ENCODE results near the gene CFAP97D2.
"Not testable (repeated sequence)": the region's sequence is repeated elsewhere in the genome, so short reads cannot be mapped to it uniquely, and the experiment has no call there.

CFAP97D2 gene

GRCh38 chr13:114236227-114236626 lies 57.2 kb downstream of the CFAP97D2 start:
- Histone ChIP-seq H3K27me3 (no peaks in the 10 kb centered on the region), H3K36me3 (peaks cover 46 to 49% (median 47%) of the 10 kb centered on the region in 11 experiments), H3K9me3 (replicated peaks in 1 of 11) (no peaks in the 10 kb centered on the region), H3K4me3 (peak overlapping the region; percentile 72 to 97 (median 93); a peak in 18 of 20 replicates), H4K20me1 (peaks cover 0 to 39% (median 26%) of the 10 kb centered on the region in 11 experiments; a peak in 15 of 22 replicates), H3K4me1 (peaks cover 9 to 24% (median 16%) of the 10 kb centered on the region in 10 experiments), H3K9ac (peak overlapping the region; percentile 84 to 93 (median 91); a peak in 21 of 22 replicates), H3K27ac (no peak overlapping the region), H3K4me2 (peak overlapping the region; percentile 89 to 100 (median 93))
- TF ChIP-seq Cebpa-rat (IDR thresholded peaks at IDR 0.05) = 0 out of 22 replicates have a peak, but pooled peaks of 1 of the 11 experiments have one; percentile 8

GRCh38 chr13:114237415-114238112 lies 58.5 kb downstream of the CFAP97D2 start:
- Histone ChIP-seq H3K4me3 (no peak overlapping the region), H4K20me1 (peaks cover 0 to 47% (median 28%) of the 10 kb centered on the region in 11 experiments; a peak in 16 of 22 replicates), H3K27ac (no peak overlapping the region; a peak in 1 of 22 replicates), H3K4me1 (peaks cover 9 to 24% (median 16%) of the 10 kb centered on the region in 10 experiments), H3K36me3 (peaks cover 60 to 62% (median 61%) of the 10 kb centered on the region in 11 experiments), H3K27me3 (no peaks in the 10 kb centered on the region), H3K9me3 (replicated peaks in 1 of 11) (no peaks in the 10 kb centered on the region), H3K4me2 (peak overlapping the region in 4 of 11 experiments; percentile 16 to 100 (median 62); a peak in 6 of 22 replicates), H3K9ac (peak overlapping the region in 2 of 11 experiments; percentile 45 to 47; a peak in 6 of 22 replicates)
- no peak for TF ChIP-seq Cebpa-rat (IDR thresholded peaks at IDR 0.05)

GRCh38 chr13:114241918-114242317 lies 62.9 kb downstream of the CFAP97D2 start:
- Histone ChIP-seq H3K4me1 (peaks cover 0 to 10% (median 3%) of the 10 kb centered on the region in 10 experiments; a peak in 9 of 20 replicates), H3K9me3 (replicated peaks in 1 of 11) (no peaks in the 10 kb centered on the region), H3K27ac (no peak overlapping the region), H3K4me3 (no peak overlapping the region), H4K20me1 (peaks cover 0 to 64% (median 21%) of the 10 kb centered on the region in 11 experiments; a peak in 13 of 22 replicates), H3K9ac (no peak overlapping the region), H3K36me3 (peaks cover 99 to 100% (median 100%) of the 10 kb centered on the region in 11 experiments), H3K4me2 (no peak overlapping the region), H3K27me3 (no peaks in the 10 kb centered on the region)
- no peak for TF ChIP-seq Cebpa-rat (IDR thresholded peaks at IDR 0.05)

- no peak overlapping the region for H3K4me3 ChIP-seq
- no peaks in the 10 kb centered on the region for H3K27me3 ChIP-seq
- H3K9ac ChIP-seq = no peak overlapping the region
- no peaks in the 10 kb centered on the region for H3K9me3 ChIP-seq (replicated peaks in 1 of 11)
- H3K4me1 ChIP-seq = no peaks in the 10 kb centered on the region
- no peak overlapping the region for H3K27ac ChIP-seq
- H3K4me2 ChIP-seq = no peak overlapping the region
- peaks cover 0 to 54% (median 8%) of the 10 kb centered on the region in 11 experiments; a peak in 11 of 22 replicates for H4K20me1 ChIP-seq
- peaks cover 99 to 100% (median 100%) of the 10 kb centered on the region in 11 experiments for H3K36me3 ChIP-seq
- no peak for TF ChIP-seq Cebpa-rat (IDR thresholded peaks at IDR 0.05)
Measured at GRCh38 chr13:114243971-114244370, 64.9 kb downstream of the CFAP97D2 start.

- no peak overlapping the region for H3K27ac ChIP-seq
- H3K36me3 ChIP-seq = peaks cover 99 to 100% (median 100%) of the 10 kb centered on the region in 11 experiments
- peaks cover 0 to 50% (median 4%) of the 10 kb centered on the region in 11 experiments; a peak in 10 of 22 replicates for H4K20me1 ChIP-seq
Measured at GRCh38 chr13:114244637-114245036, 65.6 kb downstream of the CFAP97D2 start.

GRCh38 chr13:114248011-114248410 lies 69.0 kb downstream of the CFAP97D2 start:
- Histone ChIP-seq H3K27ac (no peak overlapping the region), H3K36me3 (peaks cover 99 to 100% (median 100%) of the 10 kb centered on the region in 11 experiments)

More at GRCh38 chr13:114244637-114245036, 65.6 kb downstream of the CFAP97D2 start:
- Histone ChIP-seq H3K4me2 (no peak overlapping the region), H3K4me3 (no peak overlapping the region), H3K4me1 (no peaks in the 10 kb centered on the region), H3K9me3 (replicated peaks in 1 of 11) (no peaks in the 10 kb centered on the region), H3K27me3 (no peaks in the 10 kb centered on the region), H3K9ac (no peak overlapping the region)
- TF ChIP-seq Cebpa-rat (IDR thresholded peaks at IDR 0.05) = no peak

GRCh38 chr13:114249077-114249476 lies 70.0 kb downstream of the CFAP97D2 start:
- no peak overlapping the region for H3K27ac ChIP-seq
- TF ChIP-seq Cebpa-rat (IDR thresholded peaks at IDR 0.05) = no peak
- no peaks in the 10 kb centered on the region for H3K9me3 ChIP-seq (replicated peaks in 1 of 11)
- no peaks in the 10 kb centered on the region for H3K27me3 ChIP-seq
- no peaks in the 10 kb centered on the region for H3K4me1 ChIP-seq
- no peak overlapping the region for H3K4me3 ChIP-seq
- peaks cover 0 to 21% (median 3%) of the 10 kb centered on the region in 11 experiments; a peak in 8 of 22 replicates for H4K20me1 ChIP-seq
- H3K36me3 ChIP-seq = peaks cover 98 to 100% (median 100%) of the 10 kb centered on the region in 11 experiments
- no peak overlapping the region for H3K4me2 ChIP-seq
- no peak overlapping the region for H3K9ac ChIP-seq

More at GRCh38 chr13:114248011-114248410, 69.0 kb downstream of the CFAP97D2 start:
- Histone ChIP-seq H3K9me3 (replicated peaks in 1 of 11) (no peaks in the 10 kb centered on the region), H4K20me1 (peaks cover 0 to 27% (median 4%) of the 10 kb centered on the region in 11 experiments; a peak in 8 of 22 replicates), H3K4me3 (no peak overlapping the region), H3K4me2 (no peak overlapping the region), H3K4me1 (no peaks in the 10 kb centered on the region), H3K9ac (no peak overlapping the region), H3K27me3 (no peaks in the 10 kb centered on the region)
- no peak for TF ChIP-seq Cebpa-rat (IDR thresholded peaks at IDR 0.05)

GRCh38 chr13:114251639-114252440 lies 72.8 kb downstream of the CFAP97D2 start:
- H3K27me3 ChIP-seq; H3K9me3 ChIP-seq (replicated peaks in 1 of 11); H3K4me2 ChIP-seq; H3K4me1 ChIP-seq; H3K27ac ChIP-seq; H3K4me3 ChIP-seq; H3K9ac ChIP-seq: not testable (repeated sequence)
- peaks cover 89 to 100% (median 99%) of the 10 kb centered on the region in 11 experiments for H3K36me3 ChIP-seq
- peaks cover 0 to 18% (median 4%) of the 10 kb centered on the region in 11 experiments; a peak in 7 of 22 replicates for H4K20me1 ChIP-seq

GRCh38 chr13:114256547-114256946 lies 77.5 kb downstream of the CFAP97D2 start:
- peaks cover 0 to 15% (median 3%) of the 10 kb centered on the region in 11 experiments; a peak in 4 of 22 replicates for H4K20me1 ChIP-seq
- H3K9me3 ChIP-seq (replicated peaks in 1 of 11) = no peaks in the 10 kb centered on the region
- TF ChIP-seq Cebpa-rat (IDR thresholded peaks at IDR 0.05) = no peak
- no peak overlapping the region for H3K27ac ChIP-seq
- H3K36me3 ChIP-seq = peaks cover 88 to 100% (median 97%) of the 10 kb centered on the region in 11 experiments
- no peak overlapping the region; a peak in 1 of 22 replicates for H3K4me2 ChIP-seq
- no peak overlapping the region for H3K9ac ChIP-seq
- H3K4me3 ChIP-seq = no peak overlapping the region
- H3K4me1 ChIP-seq = peaks cover 8 to 23% (median 19%) of the 10 kb centered on the region in 10 experiments; a peak in 19 of 20 replicates
- no peaks in the 10 kb centered on the region for H3K27me3 ChIP-seq

All from BLaER1 treated with 17β-estradiol and CSF1 and Interleukin-3, amounts not matched to agents 10 nM and 100 nM (cell line).